Kidney (tissue), 14 donors: ENCODE data around the gene DRAXIN. TPM values are rescaled to one million over a fixed set of nuclear protein-coding genes. Genes with fewer than 3 reads are reported as not detected.

Experiments
- DNase-seq, 5 donors: peaks; one replicate each; pipeline ENCODE4 v3.0.0-alpha.2; 2013 to 2020
- FAIRE-seq: peaks from 2 replicates; lab custom pipeline; 2012; peaks lifted over from hg19 to GRCh38; lab: Jason Lieb, UNC
- H3K27ac ChIP-seq, 2 donors: one replicate each; pipeline ENCODE4 v1.7.0; 2013; ENCODE audit warnings: low read depth in 2 of 2, low read length in 2 of 2, inconsistent platforms in 1 of 2
- H3K27me3 ChIP-seq: one replicate; pipeline ENCODE4 v1.7.1; 2013; ENCODE audit warnings: low read length, inconsistent platforms; ENCODE audit not compliant: control insufficient read depth, insufficient read depth
- H3K36me3 ChIP-seq, 3 donors: one replicate each; pipeline versions ENCODE4 v1.7.0 to v1.7.1; 2013; ENCODE audit warnings: low read length in 3 of 3, control low read depth in 1 of 3, inconsistent platforms in 1 of 3; ENCODE audit not compliant: insufficient read depth in 3 of 3, control insufficient read depth in 2 of 3
- H3K4me1 ChIP-seq, 3 donors: one replicate each; pipeline versions ENCODE4 v1.7.0 to v1.7.1; 2013; ENCODE audit warnings: low read length in 3 of 3, inconsistent platforms in 1 of 3, low read depth in 1 of 3; ENCODE audit not compliant: control insufficient read depth in 2 of 3, insufficient read depth in 2 of 3
- H3K4me3 ChIP-seq, 3 donors: one replicate each; pipeline versions ENCODE4 v1.7.0 to v1.8.1; 2013; ENCODE audit warnings: low read length in 3 of 3, control low read depth in 1 of 3, inconsistent platforms in 1 of 3
- H3K9ac ChIP-seq, 3 donors: one replicate each; pipeline versions ENCODE4 v1.7.0 to v1.7.1; 2013; ENCODE audit warnings: low read length in 3 of 3, control low read depth in 1 of 3, inconsistent platforms in 1 of 3
- H3K9me3 ChIP-seq, 3 donors: one replicate each; pipeline versions ENCODE4 v1.7.0 to v1.7.1; 2013; ENCODE audit warnings: low read length in 3 of 3, control low read depth in 1 of 3, inconsistent platforms in 1 of 3; ENCODE audit not compliant: control insufficient read depth in 2 of 3, insufficient read depth in 1 of 3
- intact Hi-C: fragments of 100-400 bp; cut with DNase I; formaldehyde crosslinking; loops from one replicate; pipeline ENCODE4 v1.11.1; 2022
- polyA plus RNA-seq: library from polyadenylated mRNA; stranded (reverse); fragments of 350-450 nt; fragmentation: Illumina TruSeq; extraction: RNeasy Lipid Tissue Mini Kit (QIAGEN cat#74804); gene quantifications from one replicate; pipeline ENCODE4 v1.2.3, GENCODE V29; 2014; ENCODE audit warnings: low read depth, low replicate concordance; ENCODE audit not compliant: insufficient read depth
- total RNA-seq: library from RNA; stranded (reverse); fragmentation: NEBNext Ultra II Directional; extraction: Animal tissue kit (Norgen Biotek cat#: 25700); gene quantifications from one replicate; pipeline ENCODE4 v1.2.1, GENCODE V29; 2021
- TF ChIP-seq, protein P1 (sequence below): IDR thresholded peaks from 3 replicates; pipeline ENCODE4 v1.5.1; 2012; ENCODE audit warnings: mild to moderate bottlenecking, moderate library complexity, borderline replicate concordance; ENCODE audit not compliant: insufficient read depth; ENCODE audit errors: extremely low read depth
- donor health status: control.
- donor health status: control.
- donor health status: control.
- donor health status: control.
- donor health status: control.
- donor health status: DM: yes; HTN: yes; CAD: no.
- donor health status: Normal renal cell carcinoma (clear cell type).

DRAXIN gene
- total and polyA plus RNA-seq, 2 donors from 2014 or later = 0.17 to 0.28 TPM

DNA sequence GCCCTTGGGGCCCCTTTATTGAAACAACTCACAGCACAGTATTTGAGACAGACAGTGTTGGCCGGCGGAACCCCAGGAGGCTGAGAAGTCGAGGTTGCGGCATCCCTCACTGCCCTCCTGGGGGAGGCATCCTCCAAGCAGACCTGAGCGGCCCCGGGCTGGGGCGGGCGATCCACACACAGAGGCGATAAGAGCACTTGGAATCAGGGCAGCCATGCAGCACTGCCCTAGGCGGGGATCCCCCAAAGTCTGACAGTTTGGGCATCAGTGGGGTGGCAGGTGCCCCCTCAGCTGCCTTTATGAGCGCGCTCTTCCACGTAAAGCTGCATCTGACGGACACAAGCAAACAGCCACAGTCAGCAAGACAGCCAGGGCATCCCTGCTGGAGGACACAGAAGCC lies 17.0 kb upstream of the DRAXIN start:
- FAIRE-seq = no peak
- no peak for DNase-seq
- H3K4me1 ChIP-seq = peaks cover 0 to 2% (median 0%) of the 10 kb centered on the region in 3 donors

DNA sequence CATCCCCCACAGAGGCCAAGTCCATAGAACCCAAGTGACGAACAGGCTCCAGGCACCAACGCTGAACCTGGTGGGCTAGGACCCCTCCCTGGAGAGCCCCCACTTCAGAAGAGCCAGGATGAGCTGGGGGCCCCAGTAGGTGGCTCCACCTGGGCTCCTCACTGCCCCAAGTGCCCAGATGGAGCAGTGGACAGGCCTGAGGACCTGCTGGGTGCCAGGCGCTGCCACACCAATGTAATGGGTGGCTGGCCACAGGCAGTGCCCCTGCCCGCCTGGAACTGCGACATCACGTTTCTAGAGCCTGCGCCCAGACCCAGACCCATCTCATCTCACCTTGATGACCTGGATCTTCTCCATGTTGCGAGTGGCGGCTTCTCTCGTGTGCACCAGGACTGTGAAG lies 16.2 kb upstream of the DRAXIN start:
- H3K4me3 ChIP-seq = no peak overlapping the region
- H3K27me3 ChIP-seq = no peaks in the 10 kb centered on the region
- FAIRE-seq (no peak), DNase-seq (no peak)
- peaks cover 0 to 3% (median 0%) of the 10 kb centered on the region in 3 donors for H3K4me1 ChIP-seq
- intact Hi-C loops = no loop called here
- H3K27ac ChIP-seq = no peak overlapping the region
- H3K9ac ChIP-seq = no peak overlapping the region
- TF ChIP-seq, protein P1, sequence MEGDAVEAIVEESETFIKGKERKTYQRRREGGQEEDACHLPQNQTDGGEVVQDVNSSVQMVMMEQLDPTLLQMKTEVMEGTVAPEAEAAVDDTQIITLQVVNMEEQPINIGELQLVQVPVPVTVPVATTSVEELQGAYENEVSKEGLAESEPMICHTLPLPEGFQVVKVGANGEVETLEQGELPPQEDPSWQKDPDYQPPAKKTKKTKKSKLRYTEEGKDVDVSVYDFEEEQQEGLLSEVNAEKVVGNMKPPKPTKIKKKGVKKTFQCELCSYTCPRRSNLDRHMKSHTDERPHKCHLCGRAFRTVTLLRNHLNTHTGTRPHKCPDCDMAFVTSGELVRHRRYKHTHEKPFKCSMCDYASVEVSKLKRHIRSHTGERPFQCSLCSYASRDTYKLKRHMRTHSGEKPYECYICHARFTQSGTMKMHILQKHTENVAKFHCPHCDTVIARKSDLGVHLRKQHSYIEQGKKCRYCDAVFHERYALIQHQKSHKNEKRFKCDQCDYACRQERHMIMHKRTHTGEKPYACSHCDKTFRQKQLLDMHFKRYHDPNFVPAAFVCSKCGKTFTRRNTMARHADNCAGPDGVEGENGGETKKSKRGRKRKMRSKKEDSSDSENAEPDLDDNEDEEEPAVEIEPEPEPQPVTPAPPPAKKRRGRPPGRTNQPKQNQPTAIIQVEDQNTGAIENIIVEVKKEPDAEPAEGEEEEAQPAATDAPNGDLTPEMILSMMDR = no peak
- H3K36me3 ChIP-seq = peaks cover 0 to 2% (median 2%) of the 10 kb centered on the region in 3 donors
- H3K9me3 ChIP-seq = no peaks in the 10 kb centered on the region

More for the DNA sequence above, 17.0 kb upstream of the DRAXIN start:
- peaks cover 0 to 2% (median 2%) of the 10 kb centered on the region in 3 donors for H3K36me3 ChIP-seq
- H3K4me3 ChIP-seq = no peak overlapping the region
- TF ChIP-seq, protein P1 = no peak
- no peaks in the 10 kb centered on the region for H3K9me3 ChIP-seq
- no peak overlapping the region for H3K9ac ChIP-seq
- no peak overlapping the region for H3K27ac ChIP-seq
- intact Hi-C loops = no loop called here
- no peaks in the 10 kb centered on the region for H3K27me3 ChIP-seq

DNA sequence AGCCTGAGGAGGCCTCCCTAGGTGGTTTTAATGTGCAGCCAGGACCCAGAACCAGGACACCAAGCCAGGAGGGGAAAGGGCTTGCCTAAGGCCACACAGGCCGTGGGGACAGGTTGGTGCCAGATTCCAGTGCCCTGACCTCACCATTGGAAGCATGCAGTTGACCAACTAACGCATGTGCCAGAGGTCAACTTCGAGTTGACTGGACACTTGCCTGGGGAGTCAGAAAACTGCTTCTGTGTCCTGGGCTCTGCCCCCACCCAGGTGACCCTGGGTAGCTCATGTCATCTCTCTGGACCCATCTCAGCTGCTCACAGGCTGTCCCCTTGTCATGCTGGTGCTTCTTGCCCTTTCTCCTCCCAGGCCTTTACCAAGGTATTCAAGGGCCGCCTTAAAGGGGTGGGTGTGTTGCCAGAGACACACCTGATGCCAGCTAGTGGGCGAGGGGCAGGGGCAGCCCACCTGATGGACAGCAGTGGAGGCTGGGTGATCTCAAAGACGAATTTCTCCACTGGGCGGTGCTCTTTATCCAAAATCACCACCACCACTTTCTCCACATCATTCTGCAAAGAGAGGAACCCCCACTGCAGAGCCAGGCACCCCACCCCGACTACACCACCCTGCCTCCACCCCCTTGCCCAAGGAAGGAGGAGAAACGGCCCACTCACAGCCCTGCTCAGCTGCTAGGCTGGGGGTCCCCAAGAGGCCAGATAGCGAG lies 15.0 kb upstream of the DRAXIN start:
- Histone ChIP-seq H3K27ac (no peak overlapping the region), H3K9me3 (no peaks in the 10 kb centered on the region), H3K27me3 (no peaks in the 10 kb centered on the region), H3K4me3 (no peak overlapping the region), H3K9ac (no peak overlapping the region), H3K36me3 (peaks cover 0 to 2% (median 2%) of the 10 kb centered on the region in 3 donors), H3K4me1 (peaks cover 0 to 3% (median 0%) of the 10 kb centered on the region in 3 donors)
- intact Hi-C loops = no loop called here
- DNase-seq (no peak), FAIRE-seq (no peak)
- TF ChIP-seq, protein P1 = no peak

DNA sequence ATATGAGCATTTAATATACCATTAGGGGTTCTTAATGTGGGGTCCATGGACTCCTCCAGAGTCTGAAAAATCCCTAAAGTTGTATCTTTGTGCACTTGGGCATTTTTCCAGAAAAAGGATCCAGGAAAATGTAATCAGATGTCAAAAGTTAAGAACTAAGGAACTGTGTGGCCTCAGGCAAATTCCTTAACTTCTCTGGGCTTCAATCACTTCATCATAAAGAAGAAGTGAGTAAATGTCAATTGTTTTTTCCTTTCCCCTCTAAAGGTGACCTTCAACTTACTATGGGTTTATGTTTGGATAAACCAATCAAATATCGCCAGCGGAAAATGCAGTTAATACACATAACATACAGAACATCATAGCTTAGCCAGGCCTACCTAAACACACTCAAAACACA lies 13.1 kb upstream of the DRAXIN start:
- TF ChIP-seq, protein P1 = no peak
- DNase-seq = no peak
- H3K9me3 ChIP-seq = no peaks in the 10 kb centered on the region
- no peaks in the 10 kb centered on the region for H3K27me3 ChIP-seq
- H3K36me3 ChIP-seq = peaks cover 0 to 2% (median 2%) of the 10 kb centered on the region in 3 donors
- no peak overlapping the region for H3K4me3 ChIP-seq
- intact Hi-C loops = no loop called here
- no peak overlapping the region for H3K27ac ChIP-seq
- H3K9ac ChIP-seq = no peak overlapping the region
- FAIRE-seq = no peak
- H3K4me1 ChIP-seq = peaks cover 0 to 6% (median 0%) of the 10 kb centered on the region in 3 donors
